ENCODE data around the gene CDK6. TPM values are rescaled to one million over a fixed set of nuclear protein-coding genes. Genes with fewer than 3 reads are reported as not detected.

CDK6 gene
- total RNA-seq, 1 experiment from 2014 or later = 38.7 TPM

GRCh38 chr7:92765725-92766124, 70.6 kb downstream of the CDK6 start:
- no peaks in the 10 kb centered on the region for H3K9me3 ChIP-seq (ENCODE audit: low read length)
- ChIA-PET POLR2A (ENCODE audit: unreplicated experiment) (interaction anchor here (0.6 to 1.2 kb wide), 2 partner anchors 66 to 67 kb away, joined by 3 read pairs; no protein-coding TSS in a partner anchor), CTCF (interaction anchor here (0.6 kb wide), 1 partner anchor 36 kb away, joined by 4 read pairs; no protein-coding TSS in a partner anchor)
- peak overlapping the region; percentile 52 for H3K9ac ChIP-seq (ENCODE audit: low read length)
- ATAC-seq = peak; percentile 57
- peaks cover 70% of the 10 kb centered on the region for H3K4me1 ChIP-seq (ENCODE audit: insufficient read depth, low read length)
- DNase-seq = peak; percentile 82
- peaks cover 54% of the 10 kb centered on the region for H3K79me2 ChIP-seq (ENCODE audit: low read length)
- intact Hi-C loops (cut with micrococcal nuclease) = loop anchor here (1.0 to 10.0 kb wide), 5 partner anchors 15 to 149 kb away; no protein-coding TSS in a partner anchor
- H3K4me3 ChIP-seq (ENCODE audit: low read length) = peak overlapping the region; percentile 25; the same call in 1 of the 2 replicates
- H3K27ac ChIP-seq (ENCODE audit: low read length) = peak overlapping the region; percentile 92
- no TSS peak for BruUV-seq (replicated peaks)
- TF ChIP-seq EZH2phosphoT487 (IDR thresholded peaks at IDR 0.05; ENCODE audit: borderline replicate concordance, low read length) (no peak), CTCF (conservative IDR thresholded peaks at IDR 0.05; ENCODE audit: low read depth, low read length) (no peak), EZH2 (IDR thresholded peaks at IDR 0.05; ENCODE audit: low read length, unreplicated experiment) (no peak)
- peak overlapping the region; percentile 77 for H3K4me2 ChIP-seq (ENCODE audit: low read length)
- H3F3A ChIP-seq (ENCODE audit: low read length, unreplicated experiment) = peaks cover 7% of the 10 kb centered on the region
- H3K36me3 ChIP-seq (ENCODE audit: low read depth, low read length) = no peaks in the 10 kb centered on the region
- no peaks in the 10 kb centered on the region for H3K9me2 ChIP-seq (replicated peaks; ENCODE audit: low read length)
- H2AFZ ChIP-seq (ENCODE audit: low read length) = no peak overlapping the region
- H4K20me1 ChIP-seq (ENCODE audit: low read length) = no peaks in the 10 kb centered on the region
- no peaks in the 10 kb centered on the region for H3K27me3 ChIP-seq (ENCODE audit: low read length)

GRCh38 chr7:92763636-92764423, 72.5 kb downstream of the CDK6 start:
- TF ChIP-seq CTCF (conservative IDR thresholded peaks at IDR 0.05; ENCODE audit: low read depth, low read length) (no peak), EZH2phosphoT487 (IDR thresholded peaks at IDR 0.05; ENCODE audit: borderline replicate concordance, low read length) (no peak), EZH2 (IDR thresholded peaks at IDR 0.05; ENCODE audit: low read length, unreplicated experiment) (no peak)
- peak overlapping the region; percentile 33; the same call in 1 of the 2 replicates for H3K4me2 ChIP-seq (ENCODE audit: low read length)
- H3K9ac ChIP-seq (ENCODE audit: low read length) = peak overlapping the region; percentile 25; the same call in 1 of the 2 replicates
- H3K9me3 ChIP-seq (ENCODE audit: low read length) = no peaks in the 10 kb centered on the region
- no peak overlapping the region for H2AFZ ChIP-seq (ENCODE audit: low read length)
- H3K9me2 ChIP-seq (replicated peaks; ENCODE audit: low read length) = no peaks in the 10 kb centered on the region
- DNase-seq = peak; percentile 95
- H3K79me2 ChIP-seq (ENCODE audit: low read length) = peaks cover 65% of the 10 kb centered on the region
- no peaks in the 10 kb centered on the region for H3K27me3 ChIP-seq (ENCODE audit: low read length)
- CTCF ChIA-PET = no interaction called here
- H3K4me1 ChIP-seq (ENCODE audit: insufficient read depth, low read length) = peaks cover 70% of the 10 kb centered on the region
- H3K27ac ChIP-seq (ENCODE audit: low read length) = peak overlapping the region; percentile 81
- H3K4me3 ChIP-seq (ENCODE audit: low read length) = no peak overlapping the region
- intact Hi-C loops (cut with micrococcal nuclease) = loop anchor here (1.0 to 10.0 kb wide), 4 partner anchors 12 to 151 kb away; no protein-coding TSS in a partner anchor
- no TSS peak for BruUV-seq (replicated peaks)
- peaks cover 7% of the 10 kb centered on the region for H3F3A ChIP-seq (ENCODE audit: low read length, unreplicated experiment)
- ATAC-seq = peak; percentile 76
- POLR2A ChIA-PET (ENCODE audit: unreplicated experiment) = no interaction called here
- H3K36me3 ChIP-seq (ENCODE audit: low read depth, low read length) = peaks cover 5% of the 10 kb centered on the region; the same call in 1 of the 2 replicates
- no peaks in the 10 kb centered on the region for H4K20me1 ChIP-seq (ENCODE audit: low read length)
